ENCODE measurements around the gene MAN1A1. TPM values are rescaled to one million over a fixed set of nuclear protein-coding genes. Genes with fewer than 3 reads are reported as not detected.
"Not testable (repeated sequence)": the region's sequence is repeated elsewhere in the genome, so short reads cannot be mapped to it uniquely, and the experiment has no call there.

The MAN1A1 gene
- total RNA-seq: 116 TPM

DNA sequence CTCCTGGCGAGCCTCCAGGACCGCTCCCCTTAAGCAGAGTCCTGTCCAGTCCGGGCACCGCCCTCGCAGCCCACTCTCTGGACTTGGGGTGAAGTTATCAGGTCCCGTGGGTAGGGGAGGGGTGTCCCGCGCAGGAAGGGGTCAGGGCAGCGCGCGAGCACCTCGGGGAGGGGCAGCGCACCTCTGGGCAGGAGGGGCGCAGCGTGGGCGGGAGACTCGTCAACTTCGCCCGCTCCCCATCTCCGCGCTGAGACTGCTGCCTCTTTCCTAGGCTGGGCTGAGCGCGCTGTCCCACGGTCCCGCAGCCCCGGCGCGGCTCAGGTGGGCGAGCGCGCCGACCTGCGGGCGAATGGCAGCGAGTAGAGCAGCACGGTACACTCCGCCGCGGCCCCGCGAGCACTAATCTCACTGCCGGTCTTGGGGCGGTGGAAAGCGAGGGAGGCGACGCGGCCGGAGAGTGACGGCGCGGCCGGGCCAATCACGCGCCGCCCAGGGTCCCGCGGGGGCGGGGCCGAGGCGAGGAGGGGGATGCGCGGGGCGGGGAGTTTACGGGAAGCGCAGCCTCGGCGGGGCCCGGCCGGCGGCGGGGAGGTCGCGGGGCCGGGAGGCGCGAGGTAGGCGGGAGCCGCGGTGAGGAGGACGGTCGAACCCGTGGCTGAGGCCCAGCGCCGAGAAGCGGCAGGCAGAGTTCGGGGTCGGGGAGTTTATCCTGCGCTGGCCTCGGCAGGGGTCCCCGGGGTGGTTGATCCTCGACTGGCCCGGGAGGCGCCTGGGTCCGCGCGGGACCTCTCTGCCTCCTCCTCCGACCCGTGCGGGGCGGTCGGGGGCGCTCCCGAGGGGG is at the start of gene MAN1A1:
Gene MAN1A1 (minus strand): TSS at position 401 of the 841 bp plus-strand sequence. CDS start 696 bp downstream, outside the sequence.
- ATAC-seq: peak; percentile 82

DNA sequence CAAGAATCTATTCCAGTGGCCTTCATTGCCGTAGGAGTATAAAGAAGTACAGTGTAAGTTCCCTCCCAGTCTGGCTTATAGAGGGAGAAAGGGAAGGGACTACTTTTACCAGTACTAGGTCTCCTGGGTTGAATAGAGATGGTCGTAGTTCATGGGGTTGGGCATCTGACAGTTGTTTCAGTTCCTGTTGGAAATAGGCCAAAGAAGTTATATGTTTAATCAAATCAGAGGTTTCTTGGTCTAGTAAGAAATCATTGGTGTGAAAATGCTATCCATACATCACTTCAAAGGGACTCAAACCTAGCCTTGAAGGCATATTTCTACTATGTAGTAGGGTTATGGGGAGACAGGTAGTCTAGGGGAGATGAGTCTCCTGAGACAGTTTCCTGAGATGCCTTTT is 45.6 kb upstream of the MAN1A1 start:
- no peak for DNase-seq (ENCODE audit: low spot score)
- ATAC-seq: no peak

More for the DNA sequence above, at the start of gene MAN1A1:
- peak; percentile 94 for DNase-seq (ENCODE audit: low spot score)

DNA sequence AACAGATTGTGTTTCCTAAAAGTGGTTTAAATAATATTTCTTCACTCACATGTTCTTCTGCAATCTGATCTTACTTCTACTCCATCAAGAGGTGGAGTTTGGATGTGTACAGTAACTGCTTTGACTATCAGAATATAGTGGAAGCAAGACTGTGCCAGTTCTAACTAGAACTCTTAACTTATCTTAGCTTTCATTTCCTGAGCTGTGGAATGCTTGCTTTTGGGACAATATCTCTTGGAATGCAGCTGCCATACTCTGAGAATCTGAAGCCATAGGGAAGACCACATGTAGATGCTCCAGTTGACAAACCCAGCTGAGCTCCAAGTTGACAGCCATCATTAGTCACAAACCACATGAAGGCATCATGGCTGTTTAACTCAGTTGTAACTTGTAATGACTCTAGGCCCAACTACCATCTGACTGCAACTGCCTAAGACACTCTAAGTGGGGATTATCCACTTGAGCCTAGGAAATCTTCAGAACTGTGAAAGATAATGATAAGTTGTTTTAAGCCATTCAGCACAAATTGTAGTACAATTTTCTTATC is 40.8 kb upstream of the MAN1A1 start:
- ATAC-seq: no peak

DNA sequence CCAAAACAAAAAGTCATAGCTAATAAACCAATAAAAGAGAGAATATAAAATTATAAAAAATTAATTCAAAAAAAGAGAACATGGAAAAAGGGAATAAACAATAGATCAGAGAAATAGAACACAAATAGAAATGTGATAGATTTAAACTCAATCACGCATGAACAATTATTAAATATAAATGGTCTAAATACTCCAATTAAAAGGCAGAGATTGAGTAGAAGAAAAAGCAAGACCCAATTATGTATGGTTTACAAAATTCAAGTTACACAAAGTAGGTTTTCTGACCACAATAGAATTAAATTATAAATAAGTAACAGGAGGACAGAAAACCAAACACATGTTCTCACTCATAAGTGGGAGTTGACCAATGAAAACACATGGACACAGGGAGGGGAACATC is 36.4 kb upstream of the MAN1A1 start:
- ATAC-seq (no peak), DNase-seq (ENCODE audit: low spot score) (no peak)

More for the DNA sequence above, 40.8 kb upstream of the MAN1A1 start:
- DNase-seq (ENCODE audit: low spot score): no peak

DNA sequence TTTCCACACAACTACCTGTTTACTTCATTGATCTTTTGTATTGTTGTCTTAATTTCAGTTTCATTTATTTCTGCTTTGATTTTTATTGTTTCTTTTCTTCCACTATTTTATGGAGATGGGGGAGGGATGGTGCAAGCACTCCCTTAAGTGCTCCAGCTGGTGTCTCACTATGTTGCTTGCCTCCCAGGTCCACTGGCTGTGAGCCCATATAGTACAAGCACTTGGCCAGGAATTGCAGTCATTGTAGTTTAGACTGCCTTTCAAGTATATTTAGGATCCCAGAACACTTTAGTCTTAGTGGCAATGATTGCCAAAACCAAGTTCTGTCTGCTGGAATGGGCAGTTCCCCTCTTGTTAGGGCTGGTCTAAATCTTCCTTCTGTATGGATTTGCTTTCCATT is 34.9 kb upstream of the MAN1A1 start:
- ATAC-seq (no peak), DNase-seq (ENCODE audit: low spot score) (no peak)

DNA sequence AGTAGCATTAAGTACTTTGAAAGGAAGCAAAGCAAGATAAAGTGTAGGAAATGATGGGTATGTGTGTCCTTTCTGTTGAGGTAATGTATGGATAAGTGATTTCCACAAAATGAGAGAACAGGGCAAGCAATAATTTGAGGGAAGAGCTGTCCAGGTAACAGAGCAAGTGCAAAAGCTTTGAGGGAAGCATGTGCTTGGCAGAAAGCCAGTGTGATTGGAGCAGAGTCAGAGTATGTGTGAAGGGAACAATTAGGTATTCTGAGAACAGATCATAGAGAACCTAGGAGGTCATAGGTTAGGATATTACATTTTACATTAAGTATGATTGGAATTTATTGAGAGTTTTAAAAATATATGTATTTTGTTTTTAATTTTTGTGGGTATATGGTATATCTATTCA is 30.2 kb upstream of the MAN1A1 start:
- DNase-seq (ENCODE audit: low spot score) (no peak), ATAC-seq (no peak)

DNA sequence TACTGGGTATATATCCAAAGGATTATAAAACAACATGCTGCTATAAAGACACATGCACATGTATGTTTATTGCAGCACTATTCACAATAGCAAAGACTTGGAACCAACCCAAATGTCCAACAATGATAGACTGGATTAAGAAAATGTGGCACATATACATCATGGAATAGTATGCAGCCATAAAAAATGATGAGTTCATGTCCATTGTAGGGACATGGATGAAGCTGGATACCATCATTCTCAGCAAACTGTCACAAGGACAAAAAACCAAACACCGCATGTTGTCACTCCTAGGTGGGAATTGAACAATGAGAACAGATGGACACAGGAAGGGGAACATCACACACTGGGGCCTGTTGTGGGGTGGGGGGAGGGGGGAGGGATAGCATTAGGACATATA is 27.5 kb upstream of the MAN1A1 start:
- DNase-seq (ENCODE audit: low spot score); ATAC-seq: not testable (repeated sequence)

DNA sequence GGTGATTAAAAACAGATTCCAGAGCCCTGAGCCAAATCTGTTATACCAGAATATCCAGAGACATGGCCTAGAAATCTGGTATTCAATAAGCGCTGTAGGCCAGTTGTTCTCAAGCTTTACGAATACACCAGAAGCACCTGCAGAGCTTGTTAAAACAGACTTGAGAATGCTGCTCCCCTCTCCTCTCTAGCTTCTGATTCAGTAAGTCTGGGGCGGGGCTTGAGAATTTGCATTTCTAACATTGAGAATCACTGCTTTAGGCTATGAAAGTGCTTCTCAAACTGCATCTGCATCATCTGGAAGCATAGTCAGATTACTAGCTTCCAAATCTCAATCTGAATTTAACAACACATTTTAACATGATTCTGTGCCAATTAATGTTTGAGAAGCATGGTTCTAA is 20.5 kb upstream of the MAN1A1 start:
- DNase-seq (ENCODE audit: low spot score) (no peak), ATAC-seq (no peak)

DNA sequence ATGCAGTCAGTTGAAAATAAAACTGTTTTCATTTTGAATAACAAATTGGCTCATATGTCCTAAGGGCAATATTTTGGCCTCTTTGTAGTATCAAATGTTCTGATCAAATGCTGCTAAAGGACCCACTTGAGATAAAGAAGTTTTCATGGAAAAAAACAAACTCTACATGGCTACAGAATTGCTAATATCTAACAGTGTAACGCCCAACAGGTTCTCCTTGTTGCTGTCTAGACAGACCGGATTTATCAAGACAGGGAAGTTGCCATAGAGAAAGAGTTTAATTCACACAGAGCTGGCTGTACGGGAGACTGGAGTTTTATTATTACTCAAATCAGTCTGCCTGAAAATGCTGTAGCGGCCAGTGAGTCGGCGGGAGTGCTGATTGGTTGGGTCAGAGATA is 19.4 kb upstream of the MAN1A1 start:
- DNase-seq (ENCODE audit: low spot score) (no peak), ATAC-seq (no peak)

DNA sequence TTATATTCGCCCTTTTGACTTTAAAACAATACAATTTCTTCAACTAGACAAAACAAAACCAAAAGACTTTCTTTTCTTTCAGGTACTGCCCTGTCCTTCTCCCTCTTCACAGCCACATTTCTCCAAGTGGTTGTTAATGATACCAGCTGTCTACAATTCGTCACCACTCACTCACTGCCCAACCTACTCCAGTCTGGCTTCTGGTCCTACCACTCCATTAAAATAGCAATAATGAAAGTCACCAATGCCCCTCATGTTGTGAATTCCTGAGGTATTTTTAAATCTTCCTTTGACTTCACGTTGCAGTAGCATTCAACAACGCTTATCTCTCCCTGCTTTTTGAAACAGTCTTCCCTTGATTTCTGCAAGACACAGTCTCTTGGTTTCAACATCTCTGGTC is 11.6 kb upstream of the MAN1A1 start:
- ATAC-seq: no peak
- no peak for DNase-seq (ENCODE audit: low spot score)

DNA sequence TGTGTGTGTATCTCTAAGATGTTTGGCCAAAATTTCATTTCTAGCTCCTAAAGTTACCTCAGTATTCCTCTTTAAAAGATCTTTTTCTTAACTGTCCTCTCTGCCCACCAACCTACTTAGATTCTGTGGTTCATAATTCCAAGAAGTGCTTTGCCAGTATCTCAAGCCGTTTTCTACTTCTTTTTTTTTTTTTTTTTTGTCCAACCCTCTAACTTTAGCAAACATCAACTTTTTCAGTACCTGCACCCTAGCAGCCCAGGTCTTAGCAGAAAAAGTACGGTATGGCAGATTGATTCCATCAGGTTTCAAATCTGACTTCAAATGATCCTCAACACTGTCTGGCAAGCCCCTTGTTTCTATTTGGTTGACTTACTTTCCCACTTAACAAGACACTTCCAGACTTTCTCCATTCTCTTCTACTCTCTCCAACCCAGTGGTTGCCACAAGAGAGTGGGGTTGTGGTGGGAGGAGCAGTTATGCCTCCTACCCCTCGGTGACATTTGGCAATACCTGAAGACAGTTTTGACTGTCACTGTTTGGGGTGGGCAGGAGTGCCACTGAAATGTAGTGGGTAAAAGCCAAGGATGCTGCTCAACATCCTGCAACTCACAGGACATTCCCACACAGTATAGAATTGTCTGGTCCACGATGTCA is 10.8 kb upstream of the MAN1A1 start:
- no peak for DNase-seq (ENCODE audit: low spot score)
- no peak for ATAC-seq

DNA sequence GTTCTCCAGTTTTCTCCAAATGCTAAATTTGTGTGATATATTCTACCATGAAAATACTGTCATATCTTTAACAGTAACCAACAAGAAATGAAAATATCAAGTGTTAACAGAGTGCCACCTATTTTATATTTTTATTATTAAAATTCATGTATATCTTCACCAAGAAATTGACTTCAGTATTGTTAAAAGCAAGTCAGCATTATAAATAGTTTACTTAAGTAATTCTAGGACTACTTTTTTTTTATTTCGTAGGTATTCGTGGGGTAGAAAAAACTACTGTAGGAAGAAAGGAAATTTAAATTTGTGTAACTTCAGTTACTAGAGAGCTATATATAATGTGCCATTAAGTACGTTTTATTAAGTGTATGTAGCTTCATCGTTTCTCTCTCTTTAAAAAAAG is 6.3 kb upstream of the MAN1A1 start:
- ATAC-seq: no peak
- no peak for DNase-seq (ENCODE audit: low spot score)

DNA sequence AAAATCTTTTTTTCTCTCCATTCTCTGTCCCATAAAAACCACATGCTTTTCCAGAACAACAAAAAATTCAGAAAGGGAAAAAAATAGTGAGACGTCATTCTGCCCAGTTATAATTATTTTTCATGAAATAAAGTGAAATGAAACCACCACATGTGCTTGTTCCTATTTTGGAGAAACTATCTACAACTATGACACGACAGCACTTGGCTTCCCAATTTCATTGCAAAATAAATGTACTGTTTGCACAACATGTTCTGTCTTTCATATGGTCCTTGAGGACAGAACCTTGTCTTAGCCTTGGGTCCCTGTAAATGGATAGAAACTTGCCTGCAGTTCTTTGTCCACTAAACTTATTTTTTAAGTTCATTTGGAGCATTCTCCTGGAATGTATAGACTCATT is 5.6 kb upstream of the MAN1A1 start:
- peak; percentile 43 for ATAC-seq
- no peak for DNase-seq (ENCODE audit: low spot score)

DNA sequence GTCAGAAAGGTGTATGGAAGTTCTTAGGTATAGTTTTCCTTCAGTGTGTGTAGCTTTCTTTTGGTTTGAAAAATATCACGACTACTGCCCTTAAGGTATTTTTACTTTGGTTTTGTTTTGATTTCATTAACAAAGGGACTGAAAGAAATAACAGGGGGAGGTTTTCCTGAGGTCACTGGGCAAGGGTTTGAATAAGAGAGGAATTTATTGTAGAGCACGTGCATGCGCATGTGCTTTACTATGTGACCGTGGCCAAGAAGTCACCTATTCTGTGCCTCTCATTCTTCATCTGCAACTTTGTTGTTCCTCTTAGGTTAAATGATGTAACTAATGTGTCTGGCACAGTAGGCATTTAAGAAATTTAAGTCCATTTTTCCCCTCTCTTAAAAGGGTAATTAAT is 4.1 kb upstream of the MAN1A1 start:
- no peak for DNase-seq (ENCODE audit: low spot score)
- ATAC-seq: no peak

DNA sequence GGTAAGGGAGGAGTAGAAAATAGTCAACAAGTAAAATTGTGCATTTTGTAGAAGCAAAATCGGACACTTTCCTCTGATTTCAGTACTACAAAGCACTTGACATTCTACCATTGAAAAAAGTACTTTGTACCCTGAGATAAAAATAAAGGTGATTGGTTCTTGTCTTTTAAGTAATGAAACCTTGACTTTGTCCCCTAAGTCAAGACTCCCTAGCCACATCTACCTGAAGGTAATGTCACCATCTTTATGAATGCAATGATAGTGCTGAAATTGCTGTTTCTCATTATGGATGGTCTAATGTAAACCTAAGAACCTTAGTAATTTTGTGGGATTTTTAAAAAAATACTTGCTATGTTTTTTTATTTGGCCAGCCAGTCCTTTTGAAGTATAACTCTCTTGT is 2.4 kb upstream of the MAN1A1 start:
- no peak for ATAC-seq
- no peak for DNase-seq (ENCODE audit: low spot score)

DNA sequence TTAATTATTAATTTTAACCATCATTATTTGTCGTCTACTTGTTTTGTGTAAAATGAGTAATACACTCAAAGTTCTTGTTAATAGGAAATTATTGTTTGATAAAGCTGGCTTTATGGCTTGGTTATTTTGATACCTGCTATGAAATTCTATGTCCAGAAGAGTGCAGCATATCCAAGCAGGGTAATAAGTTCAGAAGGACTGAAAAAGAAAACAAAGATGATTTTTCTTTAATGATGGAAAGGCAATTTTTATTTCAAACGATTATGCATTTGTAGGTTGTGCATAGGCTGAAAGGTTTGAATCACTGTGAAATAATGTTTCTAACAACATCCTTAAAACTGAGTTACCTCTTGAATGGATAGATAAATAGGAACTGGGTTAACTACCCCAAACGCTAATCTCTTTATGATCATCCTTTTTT is 1.4 kb upstream of the MAN1A1 start:
- no peak for DNase-seq (ENCODE audit: low spot score)

DNA sequence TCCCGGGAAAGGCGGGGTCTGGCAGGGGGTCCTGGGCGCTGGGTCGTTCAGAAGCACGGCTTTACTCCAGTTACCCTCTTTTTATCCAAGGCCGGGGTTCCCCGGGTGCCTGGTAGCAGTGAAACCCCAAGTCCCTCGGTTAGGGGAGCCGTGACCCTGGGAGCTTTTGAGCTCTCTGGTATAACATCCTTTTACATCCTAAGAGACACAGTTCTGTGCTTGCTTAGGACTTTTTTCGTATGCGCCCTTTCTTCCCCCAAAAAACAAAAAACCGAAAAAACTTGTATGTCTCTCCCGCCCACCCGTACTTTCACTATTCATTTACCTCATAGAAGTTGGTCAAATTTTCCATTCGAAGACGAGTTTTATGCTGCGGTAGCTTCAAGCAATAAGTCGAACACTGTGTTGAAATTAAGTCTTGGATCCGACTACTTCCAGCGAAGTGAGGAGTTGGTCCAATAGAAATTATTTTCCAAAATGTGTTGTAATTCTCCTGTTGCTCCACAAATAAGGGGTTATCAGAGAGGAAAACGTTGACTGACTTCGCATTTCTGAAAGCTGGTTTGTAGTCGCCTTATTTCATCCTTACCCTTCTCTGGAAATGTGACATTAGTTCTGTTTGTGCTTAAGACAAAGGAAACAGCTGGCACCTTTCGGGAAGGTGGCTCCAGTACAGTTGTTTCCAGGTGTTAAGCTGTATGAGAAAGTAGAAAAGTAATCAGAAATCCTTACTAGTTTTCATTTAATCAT is 816 bp upstream of the MAN1A1 start:
- ATAC-seq: peak; percentile 1
- no peak for DNase-seq (ENCODE audit: low spot score)

More for the DNA sequence above, 1.4 kb upstream of the MAN1A1 start:
- no peak for ATAC-seq

DNA sequence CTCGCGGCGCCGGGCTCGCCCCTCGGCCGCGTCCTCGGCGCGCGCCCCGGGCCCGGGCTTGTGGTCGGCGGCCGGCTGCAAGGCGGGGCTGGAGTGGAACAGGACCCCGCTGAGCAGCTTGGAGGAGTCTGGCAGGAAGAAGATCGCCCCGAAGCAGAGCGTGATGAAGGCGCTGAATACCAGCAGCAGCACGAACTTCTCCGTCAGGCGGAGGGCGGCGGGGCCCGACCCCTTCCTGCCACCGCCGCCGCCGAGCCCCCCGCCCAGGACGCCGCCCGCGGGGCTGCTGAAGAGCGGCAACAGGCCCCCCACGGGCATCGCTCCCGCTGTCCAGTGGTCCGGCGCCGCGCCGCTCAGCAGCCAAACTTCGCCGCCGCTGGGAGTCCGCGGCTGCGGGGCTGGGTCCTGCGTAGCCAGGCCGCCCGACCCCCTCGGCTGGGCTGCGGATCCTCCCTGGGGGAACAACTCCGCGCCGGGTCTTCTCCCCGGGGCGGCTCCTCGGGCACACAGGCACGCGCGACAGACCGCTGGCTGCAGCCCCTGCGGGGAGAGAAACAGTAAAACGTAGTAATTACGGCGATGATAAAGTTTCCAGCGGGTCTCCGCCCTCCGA is 707 bp downstream of the MAN1A1 start:
- ATAC-seq (peak; percentile 4), DNase-seq (ENCODE audit: low spot score) (no peak)

DNA sequence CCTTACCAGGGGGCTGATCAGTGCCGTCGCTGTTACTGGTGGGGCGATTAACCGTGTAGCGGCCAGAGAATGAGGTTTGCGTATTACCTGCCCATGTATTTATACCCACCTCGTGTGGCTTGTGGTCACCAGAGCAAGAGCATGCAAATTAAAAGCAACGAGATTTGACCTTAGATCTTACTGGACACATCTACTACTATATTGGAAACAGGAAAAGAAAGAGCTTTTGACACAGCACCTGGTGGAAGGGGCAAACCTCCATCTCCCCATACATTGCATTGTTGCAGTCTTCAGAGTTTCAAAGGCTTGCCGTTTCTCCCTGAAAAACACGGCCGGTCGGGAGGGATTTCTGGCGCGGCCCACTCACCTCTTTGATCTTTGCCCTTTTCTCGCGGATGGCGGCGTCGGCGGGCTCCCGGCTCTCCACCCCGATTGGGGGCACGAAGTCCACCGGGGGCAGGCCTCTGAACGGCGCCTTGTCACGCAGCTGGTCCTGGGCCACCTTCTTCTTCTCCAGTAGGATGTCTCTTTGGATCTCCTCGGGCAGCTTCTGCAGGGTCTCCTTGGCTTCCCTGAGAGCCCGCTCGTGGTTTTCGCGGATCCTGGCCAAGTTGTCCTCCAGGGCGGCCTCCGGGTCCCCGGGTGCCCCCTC is 1.3 kb downstream of the MAN1A1 start:
- DNase-seq (ENCODE audit: low spot score) (peak; percentile 92), ATAC-seq (peak; percentile 52)

DNA sequence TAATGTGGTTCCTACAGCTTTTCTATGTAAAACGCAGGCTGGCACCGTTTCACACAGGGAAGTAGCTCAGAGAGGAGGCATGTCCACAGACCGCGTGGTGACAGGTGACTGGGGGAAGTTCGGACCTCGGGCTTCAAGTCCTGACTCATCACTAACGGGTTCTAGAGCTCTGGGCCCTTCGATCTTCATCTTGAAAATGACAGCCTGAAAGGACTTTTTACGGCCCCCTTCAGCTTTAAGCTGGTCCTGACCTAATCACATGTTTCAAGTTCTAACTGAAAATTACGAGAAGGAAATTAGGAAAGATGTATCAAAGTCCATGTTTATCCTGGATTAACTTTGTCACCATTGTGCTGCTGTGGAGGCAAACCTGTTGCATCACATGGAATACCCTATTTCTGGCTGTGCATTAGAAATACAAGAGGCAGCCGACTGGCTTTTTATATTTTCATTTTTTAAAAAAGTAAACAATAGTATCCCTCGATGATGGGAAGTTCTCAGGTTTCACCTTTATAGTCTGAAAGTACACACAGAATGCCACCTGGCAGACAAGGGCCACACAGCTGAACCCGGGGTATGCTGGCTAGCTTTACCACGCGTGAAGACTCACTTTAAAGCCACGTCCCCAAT is 2.0 kb downstream of the MAN1A1 start:
- peak; percentile 65 for DNase-seq (ENCODE audit: low spot score)
- peak; percentile 15 for ATAC-seq
